Smooth muscle cell (in vitro differentiated cells): Measurements from ENCODE around the gene RHPN2. TPM values are rescaled to one million over a fixed set of nuclear protein-coding genes. Genes with fewer than 3 reads are reported as not detected.
"Not testable (repeated sequence)": the region's sequence is repeated elsewhere in the genome, so short reads cannot be mapped to it uniquely, and the experiment has no call there.

ENCODE experiments used
- DNase-seq: peaks from one replicate; lab custom pipeline; 2025; ENCODE audit not compliant: unreplicated experiment; lab: John Stamatoyannopoulos, UW
- H2AFZ ChIP-seq: fragments of 200-600 bp; sonication (generic); 2 replicates; pipeline ENCODE4 v1.6.0; 2016; ENCODE audit warnings: antibody characterized with exemption, low read depth, mild to moderate bottlenecking
- H3F3A ChIP-seq: fragments of 200-600 bp; sonication (generic); 2 replicates; pipeline ENCODE4 v1.6.0; 2017; ENCODE audit warnings: antibody characterized with exemption, low read depth
- H3K27ac ChIP-seq: fragments of 200-600 bp; sonication (generic); 2 replicates; pipeline ENCODE4 v1.5.1; 2016; ENCODE audit warnings: low read depth, mild to moderate bottlenecking
- H3K27me3 ChIP-seq: fragments of 200-600 bp; sonication (generic); 2 replicates; pipeline ENCODE4 v1.6.1; 2016; ENCODE audit warnings: low read depth, mild to moderate bottlenecking
- H3K36me3 ChIP-seq: fragments of 200-600 bp; sonication (generic); 2 replicates; pipeline ENCODE4 v1.5.1; 2016; ENCODE audit warnings: low read depth
- H3K4me1 ChIP-seq: fragments of 200-600 bp; sonication (generic); 2 replicates; pipeline ENCODE4 v1.5.1; 2016; ENCODE audit warnings: low read depth
- H3K4me2 ChIP-seq: fragments of 200-600 bp; sonication (generic); 2 replicates; pipeline ENCODE4 v1.6.0; 2016; ENCODE audit warnings: mild to moderate bottlenecking
- H3K4me3 ChIP-seq: fragments of 200-600 bp; sonication (generic); 2 replicates; pipeline ENCODE4 v1.5.1; 2016; ENCODE audit warnings: mild to moderate bottlenecking
- H3K79me2 ChIP-seq: fragments of 200-600 bp; sonication (generic); 2 replicates; pipeline ENCODE4 v1.6.0; 2016; ENCODE audit warnings: low read depth, mild to moderate bottlenecking
- H3K9ac ChIP-seq: fragments of 200-600 bp; sonication (generic); 2 replicates; pipeline ENCODE4 v1.6.0; 2016; ENCODE audit warnings: low read depth
- H3K9me3 ChIP-seq: fragments of 200-600 bp; sonication (generic); replicated peaks from 2 replicates; pipeline ENCODE4 v1.5.1; 2016; ENCODE audit warnings: low read depth
- H4K20me1 ChIP-seq: fragments of 200-600 bp; sonication (generic); 2 replicates; pipeline ENCODE4 v1.6.0; 2016; ENCODE audit warnings: low read depth
- WGBS: methylation state at CpG from one replicate; pipeline ENCODE4 v1.1.7; 2016; ENCODE audit warnings: low lambda C conversion rate; 5-methylcytosine and 5-hydroxymethylcytosine counted together
- polyA plus RNA-seq: library from polyadenylated mRNA; unstranded; fragments of >200 nt; fragmentation: Nextera tagmentation; extraction: Ambion mirVana; gene quantifications from 2 replicates; pipeline ENCODE4 v1.2.1, GENCODE V29; 2016
- total RNA-seq: library from RNA; depleted of rRNA; stranded (reverse); fragments of >200 nt; gene quantifications from 2 replicates; pipeline ENCODE4 v1.2.3, GENCODE V29; 2014
- TF ChIP-seq, protein P1 (sequence below): fragments of 200-600 bp; sonication (generic); IDR thresholded peaks from 2 replicates; pipeline ENCODE4 v1.5.1; 2017; ENCODE audit warnings: borderline replicate concordance, mild to moderate bottlenecking, antibody characterized with exemption; ENCODE audit not compliant: insufficient read depth, poor library complexity, severe bottlenecking

The RHPN2 gene
- total and polyA plus RNA-seq, 2 experiments from 2014 or later: 1.2 to 4.9 TPM

DNA sequence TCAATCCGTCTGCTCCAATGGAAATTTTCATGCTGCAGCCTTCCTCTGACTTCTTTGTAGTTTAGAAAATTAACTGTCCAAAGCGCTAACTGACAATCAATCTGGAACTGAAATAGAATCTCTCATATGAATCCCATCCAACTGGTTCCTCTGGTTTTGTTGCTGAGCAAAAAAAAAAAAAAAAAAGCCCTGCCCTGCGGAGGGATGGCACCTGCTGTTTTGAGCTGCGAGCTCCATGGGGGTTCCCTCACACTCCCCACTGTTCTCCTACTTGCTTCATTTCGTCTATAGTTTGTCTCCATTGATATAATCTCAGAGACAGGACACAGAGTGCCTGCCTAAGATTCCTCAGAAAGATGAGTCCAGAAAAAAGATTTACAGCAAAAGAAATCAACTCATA, 59.2 kb downstream of the RHPN2 start:
- Histone ChIP-seq H3K36me3 (no peaks in the 10 kb centered on the region), H3K9me3 (no peaks in the 10 kb centered on the region), H3F3A (no peaks in the 10 kb centered on the region), H4K20me1 (no peaks in the 10 kb centered on the region), H3K4me1 (no peaks in the 10 kb centered on the region), H3K27me3 (no peaks in the 10 kb centered on the region), H3K4me2 (no peak overlapping the region), H3K9ac (no peak overlapping the region), H3K4me3 (no peak overlapping the region), H3K79me2 (no peaks in the 10 kb centered on the region), H3K27ac (no peak overlapping the region), H2AFZ (no peak overlapping the region)
- TF ChIP-seq, protein P1, sequence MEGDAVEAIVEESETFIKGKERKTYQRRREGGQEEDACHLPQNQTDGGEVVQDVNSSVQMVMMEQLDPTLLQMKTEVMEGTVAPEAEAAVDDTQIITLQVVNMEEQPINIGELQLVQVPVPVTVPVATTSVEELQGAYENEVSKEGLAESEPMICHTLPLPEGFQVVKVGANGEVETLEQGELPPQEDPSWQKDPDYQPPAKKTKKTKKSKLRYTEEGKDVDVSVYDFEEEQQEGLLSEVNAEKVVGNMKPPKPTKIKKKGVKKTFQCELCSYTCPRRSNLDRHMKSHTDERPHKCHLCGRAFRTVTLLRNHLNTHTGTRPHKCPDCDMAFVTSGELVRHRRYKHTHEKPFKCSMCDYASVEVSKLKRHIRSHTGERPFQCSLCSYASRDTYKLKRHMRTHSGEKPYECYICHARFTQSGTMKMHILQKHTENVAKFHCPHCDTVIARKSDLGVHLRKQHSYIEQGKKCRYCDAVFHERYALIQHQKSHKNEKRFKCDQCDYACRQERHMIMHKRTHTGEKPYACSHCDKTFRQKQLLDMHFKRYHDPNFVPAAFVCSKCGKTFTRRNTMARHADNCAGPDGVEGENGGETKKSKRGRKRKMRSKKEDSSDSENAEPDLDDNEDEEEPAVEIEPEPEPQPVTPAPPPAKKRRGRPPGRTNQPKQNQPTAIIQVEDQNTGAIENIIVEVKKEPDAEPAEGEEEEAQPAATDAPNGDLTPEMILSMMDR: no peak
- 69% methylated on average over 5 of the region's 5 CpGs for WGBS
- no peak for DNase-seq

DNA sequence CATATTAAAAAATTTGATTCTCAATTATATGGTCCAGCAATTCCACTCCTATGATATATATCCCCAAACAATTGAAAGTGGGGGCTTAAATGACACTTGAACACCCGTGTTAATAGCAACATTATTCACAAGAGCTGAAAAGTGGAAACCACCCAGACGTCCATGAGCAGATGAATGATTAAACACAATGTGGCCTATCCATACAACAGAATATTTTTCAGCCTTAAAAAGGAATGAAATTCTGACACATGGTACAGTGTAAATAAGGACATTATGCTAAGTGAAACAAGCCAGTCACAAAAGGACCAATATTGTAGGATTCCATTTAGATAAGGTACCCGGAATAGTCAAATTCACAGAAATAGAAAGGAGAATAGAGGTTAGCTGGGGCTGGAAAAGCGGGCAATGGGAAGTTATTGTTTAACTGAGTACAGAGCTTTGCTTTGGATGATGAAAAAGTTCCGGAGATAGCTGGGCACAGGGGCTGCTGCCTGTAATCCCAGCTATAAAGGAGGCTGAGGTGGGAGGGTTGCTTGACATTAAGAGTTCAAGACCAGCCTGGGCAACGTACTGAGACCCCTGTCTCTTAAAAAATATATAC, 61.2 kb downstream of the RHPN2 start:
- H3K9me3 ChIP-seq, H4K20me1 ChIP-seq, H3K27ac ChIP-seq, H3K9ac ChIP-seq, DNase-seq, H3K4me3 ChIP-seq, H3K36me3 ChIP-seq, H3K4me1 ChIP-seq, H3F3A ChIP-seq, H2AFZ ChIP-seq, H3K27me3 ChIP-seq, H3K4me2 ChIP-seq, H3K79me2 ChIP-seq: not testable (repeated sequence)
- WGBS: 90% methylated on average over 6 of the region's 6 CpGs

- H3K9me3 ChIP-seq, H3K36me3 ChIP-seq, H3F3A ChIP-seq, H3K27me3 ChIP-seq, DNase-seq, H3K27ac ChIP-seq, H3K4me2 ChIP-seq, H3K9ac ChIP-seq, H3K4me1 ChIP-seq, H3K79me2 ChIP-seq, H3K4me3 ChIP-seq, H4K20me1 ChIP-seq, H2AFZ ChIP-seq: not testable (repeated sequence)
- 89% methylated on average over 15 of the region's 15 CpGs for WGBS
Observed at GRCh38 chr19:33002126-33002865, 62.4 kb downstream of the RHPN2 start.

- 97% methylated on average over 4 of the region's 4 CpGs for WGBS
- TF ChIP-seq, protein P1: no peak
Observed at GRCh38 chr19:33000910-33001309, 63.8 kb downstream of the RHPN2 start.

More at GRCh38 chr19:33000910-33001309, 63.8 kb downstream of the RHPN2 start:
- Histone ChIP-seq H3K4me2 (no peak overlapping the region), H3K27me3 (no peaks in the 10 kb centered on the region), H2AFZ (no peak overlapping the region), H3K27ac (no peak overlapping the region), H3K4me3 (no peak overlapping the region), H3F3A (no peaks in the 10 kb centered on the region), H3K36me3 (no peaks in the 10 kb centered on the region), H4K20me1 (no peaks in the 10 kb centered on the region), H3K9me3 (no peaks in the 10 kb centered on the region), H3K9ac (no peak overlapping the region), H3K4me1 (no peaks in the 10 kb centered on the region), H3K79me2 (no peaks in the 10 kb centered on the region)
- DNase-seq: no peak
